Vagina (tissue), 2 donors: ENCODE data around the gene EIF4E1B.

Experiments used
- POLR2A ChIP-seq, 2 donors: fragments of 450-650 bp; IDR thresholded peaks; one replicate each; pipeline ENCODE4 v1.6.1; 2017; ENCODE audit warnings: antibody characterized with exemption in 2 of 2, mild to moderate bottlenecking in 2 of 2, moderate library complexity in 2 of 2
- POLR2AphosphoS5 ChIP-seq, 2 donors: sonication (generic); formaldehyde crosslinking; IDR thresholded peaks; one replicate each; pipeline ENCODE4 v1.9.0; 2017; ENCODE audit warnings: antibody characterized with exemption in 2 of 2, mild to moderate bottlenecking in 2 of 2, low read depth in 1 of 2; ENCODE audit not compliant: insufficient read depth in 1 of 2
- TF ChIP-seq, protein P1 (sequence below), 3 experiments: fragments of 450-650 bp in 2 of 3; fragments of 200-600 bp in 1 of 3; sonication (generic) in 1 of 3; IDR thresholded peaks; one replicate each; pipeline ENCODE4 v1.5.1; 2017 to 2019; ENCODE audit warnings: antibody characterized with exemption in 3 of 3, mild to moderate bottlenecking in 2 of 3, moderate library complexity in 2 of 3

DNA sequence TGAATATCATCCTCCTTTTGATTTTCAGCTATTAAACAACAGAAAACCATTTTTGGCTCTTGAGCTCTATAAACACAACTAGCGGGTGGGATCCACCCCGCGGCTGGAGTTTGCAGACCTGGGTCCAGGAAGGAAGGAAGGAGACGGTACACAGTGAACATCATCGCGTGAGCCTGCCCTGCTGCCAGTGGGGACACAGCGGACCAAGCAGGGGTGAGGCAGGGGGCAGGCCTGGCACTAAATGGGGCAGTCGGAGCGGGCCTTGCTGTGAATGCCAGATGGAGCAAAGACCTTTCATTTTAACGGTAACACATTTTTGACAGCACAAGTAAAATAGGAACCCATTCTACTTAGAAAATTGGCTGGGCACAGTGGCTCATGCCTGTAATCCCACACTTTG is 31.2 kb downstream of the EIF4E1B start:
- TF ChIP-seq, protein P1, sequence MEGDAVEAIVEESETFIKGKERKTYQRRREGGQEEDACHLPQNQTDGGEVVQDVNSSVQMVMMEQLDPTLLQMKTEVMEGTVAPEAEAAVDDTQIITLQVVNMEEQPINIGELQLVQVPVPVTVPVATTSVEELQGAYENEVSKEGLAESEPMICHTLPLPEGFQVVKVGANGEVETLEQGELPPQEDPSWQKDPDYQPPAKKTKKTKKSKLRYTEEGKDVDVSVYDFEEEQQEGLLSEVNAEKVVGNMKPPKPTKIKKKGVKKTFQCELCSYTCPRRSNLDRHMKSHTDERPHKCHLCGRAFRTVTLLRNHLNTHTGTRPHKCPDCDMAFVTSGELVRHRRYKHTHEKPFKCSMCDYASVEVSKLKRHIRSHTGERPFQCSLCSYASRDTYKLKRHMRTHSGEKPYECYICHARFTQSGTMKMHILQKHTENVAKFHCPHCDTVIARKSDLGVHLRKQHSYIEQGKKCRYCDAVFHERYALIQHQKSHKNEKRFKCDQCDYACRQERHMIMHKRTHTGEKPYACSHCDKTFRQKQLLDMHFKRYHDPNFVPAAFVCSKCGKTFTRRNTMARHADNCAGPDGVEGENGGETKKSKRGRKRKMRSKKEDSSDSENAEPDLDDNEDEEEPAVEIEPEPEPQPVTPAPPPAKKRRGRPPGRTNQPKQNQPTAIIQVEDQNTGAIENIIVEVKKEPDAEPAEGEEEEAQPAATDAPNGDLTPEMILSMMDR (IDR thresholded peaks at IDR 0.05) = no peak
- TF ChIP-seq POLR2AphosphoS5 (IDR thresholded peaks at IDR 0.05; ENCODE audit: insufficient read depth in 1 of 2, low read depth in 1 of 2) (no peak), POLR2A (IDR thresholded peaks at IDR 0.05) (no peak)
